ENCODE measurements around the gene CEP97.
A peak's percentile ranks its signal among the peaks of the same experiment; 100 is the strongest.

Gene CEP97

DNA sequence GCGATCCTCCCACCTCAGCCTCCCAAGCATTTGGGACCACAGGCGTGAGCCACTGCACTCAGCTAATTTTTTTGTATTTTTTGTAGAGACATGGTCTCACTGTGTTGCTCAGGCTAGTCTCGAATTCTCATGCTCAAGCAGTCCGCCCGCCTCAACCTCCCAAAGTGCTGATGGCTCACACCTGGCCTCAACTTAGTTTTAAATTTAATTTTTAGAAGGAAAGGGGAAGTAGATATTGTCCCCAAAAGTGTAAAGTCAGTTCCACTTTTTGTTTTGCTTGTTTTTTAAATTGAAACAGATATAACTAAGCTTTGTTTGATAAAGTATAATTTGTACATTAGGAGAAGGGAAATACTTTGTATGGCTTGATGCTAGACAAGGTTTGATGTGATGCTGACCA is 93.6 kb downstream of the CEP97 start:
- DNase-seq, result peak in 1 of 2 donors; percentile 10

GRCh38 chr3:101819649-101820206 is 95.3 kb downstream of the CEP97 start:
- DNase-seq, result peak in 1 of 2 donors; percentile 8

All from bone marrow (tissue), 2 donors.